TTC549 (cell line): ENCODE measurements around the gene HM13.
"Not testable (repeated sequence)": the region's sequence is repeated elsewhere in the genome, so short reads cannot be mapped to it uniquely, and the experiment has no call there.

ENCODE experiments used
- FAIRE-seq: peaks from 2 replicates; lab custom pipeline; 2012; peaks lifted over from hg19 to GRCh38; lab: Jason Lieb, UNC

HM13 gene

GRCh38 chr20:31514154-31515071, at the start of gene HM13:
Gene HM13, plus strand, starts transcription at chr20:31514442. Its CDS starts 110 bp downstream, at chr20:31514552.
- no peak for FAIRE-seq

- not testable (repeated sequence) for FAIRE-seq
Observed at GRCh38 chr20:31470946-31471345, 43.3 kb upstream of the HM13 start.

GRCh38 chr20:31472395-31473330, 41.6 kb upstream of the HM13 start:
- no peak for FAIRE-seq

- FAIRE-seq = no peak
Observed at GRCh38 chr20:31473331-31474096, 40.7 kb upstream of the HM13 start.

GRCh38 chr20:31474097-31474436, 40.2 kb upstream of the HM13 start:
- FAIRE-seq = no peak

GRCh38 chr20:31474758-31475427, 39.3 kb upstream of the HM13 start, which contains the start of the genes DEFB124 and REM1:
Gene DEFB124, minus strand, starts transcription at chr20:31475127. Its CDS starts 2,114 bp downstream, at chr20:31473013.
Gene REM1, plus strand, starts transcription at chr20:31475288. Its CDS starts 1,158 bp downstream, at chr20:31476446.
- FAIRE-seq = no peak

- no peak for FAIRE-seq
Observed at GRCh38 chr20:31475472-31476293, 38.6 kb upstream of the HM13 start.

- FAIRE-seq = no peak
Observed at GRCh38 chr20:31476294-31476585, 38.0 kb upstream of the HM13 start.

GRCh38 chr20:31476643-31477215, 37.5 kb upstream of the HM13 start:
- FAIRE-seq = no peak

- FAIRE-seq = no peak
Observed at GRCh38 chr20:31484001-31484400, 30.2 kb upstream of the HM13 start.

GRCh38 chr20:31485450-31486339, 28.5 kb upstream of the HM13 start:
- FAIRE-seq = no peak

GRCh38 chr20:31488115-31488514, 26.1 kb upstream of the HM13 start:
- FAIRE-seq = no peak

GRCh38 chr20:31489152-31489551, 25.1 kb upstream of the HM13 start:
- no peak for FAIRE-seq

- FAIRE-seq = no peak
Observed at GRCh38 chr20:31490752-31491151, 23.5 kb upstream of the HM13 start.

- no peak for FAIRE-seq
Observed at GRCh38 chr20:31494131-31494530, 20.1 kb upstream of the HM13 start.

GRCh38 chr20:31496761-31497295, 17.4 kb upstream of the HM13 start:
- FAIRE-seq = no peak

GRCh38 chr20:31497838-31498540, 16.3 kb upstream of the HM13 start:
- no peak for FAIRE-seq

- FAIRE-seq = no peak
Observed at GRCh38 chr20:31500527-31500926, 13.7 kb upstream of the HM13 start.
